A549 (cell line): ENCODE measurements around the gene TNS1. TPM values are rescaled to one million over a fixed set of nuclear protein-coding genes. Genes with fewer than 3 reads are reported as not detected.
A peak's percentile ranks its signal among the peaks of the same experiment; 100 is the strongest.

ENCODE experiments used
- ATAC-seq, 2 experiments: fragments of 200-7000 bp in 1 of 2; fragments of >200 bp in 1 of 2; cut with Nextera tagmentation in 1 of 2; cut with Tn5 transposase in 1 of 2; 3 replicates each; pipeline versions ENCODE4 v1.8.0 to v1.9.1; 2018 to 2020; ENCODE audit warnings: mild to moderate bottlenecking in 1 of 2, moderate library complexity in 1 of 2
- CTCF ChIA-PET: fragments of 300-600 bp; sonication (Branson Sonifier 250); formaldehyde crosslinking; extraction: SDS; loops from one replicate; lab custom pipeline; 2021; ENCODE audit warnings: antibody characterized with exemption, inconsistent platforms; lab: Yijun Ruan, JAX
- POLR2A ChIA-PET: fragments of 350-600 bp; formaldehyde crosslinking; extraction: SDS; loops from one replicate; lab custom pipeline; 2021; ENCODE audit warnings: antibody characterized with exemption, inconsistent platforms; lab: Yijun Ruan, JAX
- DNase-seq, 2 experiments: peaks; one replicate each; pipeline versions ENCODE4 v3.0.0 to v3.0.0-alpha.2; 2011 to 2016; ENCODE audit warnings: low read depth in 1 of 2, low spot score in 1 of 2
- FAIRE-seq: peaks from 2 replicates; lab custom pipeline; 2011; peaks lifted over from hg19 to GRCh38; lab: Jason Lieb, UNC
- H3K27ac ChIP-seq, 2 experiments: fragments of >200 bp; sonication (Bioruptor Twin); formaldehyde crosslinking; 3 replicates each; pipeline ENCODE4 v1.5.1; 2016 to 2017
- H3K4me1 ChIP-seq: fragments of >200 bp; sonication (Bioruptor Twin); formaldehyde crosslinking; 3 replicates; pipeline ENCODE4 v1.6.1; 2016
- H3K4me2 ChIP-seq: fragments of >200 bp; sonication (Bioruptor Twin); formaldehyde crosslinking; 3 replicates; pipeline ENCODE4 v1.6.1; 2016
- H3K4me3 ChIP-seq: fragments of >200 bp; sonication (Bioruptor Twin); formaldehyde crosslinking; 3 replicates; pipeline ENCODE4 v1.5.1; 2016
- H3K9me3 ChIP-seq: fragments of >200 bp; sonication (Bioruptor Twin); formaldehyde crosslinking; 3 replicates; pipeline ENCODE4 v1.6.1; 2016
- BCL3 ChIP-seq: fragments of >200 bp; sonication (Bioruptor Twin); formaldehyde crosslinking; IDR thresholded peaks from 3 replicates; pipeline ENCODE4 v1.6.1; 2016
- BHLHE40 ChIP-seq: IDR thresholded peaks from 2 replicates; pipeline ENCODE4 v1.6.1; 2012; ENCODE audit warnings: low read depth, low read length, inconsistent platforms
- CBX2 ChIP-seq: fragments of 200-600 bp; sonication (generic); IDR thresholded peaks from 2 replicates; pipeline ENCODE4 v1.6.1; 2016; ENCODE audit warnings: low read depth, mild to moderate bottlenecking, borderline replicate concordance
- CEBPB ChIP-seq, 2 experiments: fragments of >200 bp in 1 of 2; sonication (Bioruptor Twin) in 1 of 2; formaldehyde crosslinking in 1 of 2; IDR thresholded peaks; 2 replicates each; pipeline ENCODE4 v1.6.1; 2012 to 2016
- CHD4 ChIP-seq: fragments of 200-600 bp; sonication (generic); IDR thresholded peaks from 2 replicates; pipeline ENCODE4 v1.6.1; 2016; ENCODE audit warnings: antibody characterized with exemption, mild to moderate bottlenecking, borderline replicate concordance
- CTCF ChIP-seq: fragments of >200 bp; sonication (Bioruptor Twin); formaldehyde crosslinking; IDR thresholded peaks from 3 replicates; pipeline ENCODE4 v1.5.1; 2016
- EHMT2 ChIP-seq: fragments of 200-600 bp; sonication (generic); IDR thresholded peaks from 2 replicates; pipeline ENCODE4 v1.6.1; 2016; ENCODE audit warnings: antibody characterized with exemption, low read depth, mild to moderate bottlenecking, moderate library complexity
- EP300 ChIP-seq, 2 experiments: fragments of >200 bp; sonication (Bioruptor Twin); formaldehyde crosslinking; IDR thresholded peaks; 2 replicates in 1 of 2; 3 replicates in 1 of 2; pipeline ENCODE4 v1.6.1; 2016 to 2017
- ESRRA ChIP-seq: fragments of 150-350 bp; IDR thresholded peaks from 2 replicates; pipeline ENCODE4 v1.6.1; 2014; ENCODE audit warnings: mild to moderate bottlenecking, low read length, borderline replicate concordance
- FOSB ChIP-seq: fragments of 250-450 bp; sonication (Bioruptor Pico); IDR thresholded peaks from 2 replicates; pipeline ENCODE4 v1.5.0; 2020; ENCODE audit warnings: mild to moderate bottlenecking, moderate library complexity
- FOSL2 ChIP-seq, 2 experiments: fragments of 450-650 bp in 1 of 2; fragments of >200 bp in 1 of 2; sonication (Bioruptor Twin) in 1 of 2; formaldehyde crosslinking; IDR thresholded peaks; 2 replicates each; pipeline versions ENCODE4 v1.5.0 to v1.6.1; 2016 to 2020; ENCODE audit warnings: mild to moderate bottlenecking in 1 of 2, moderate library complexity in 1 of 2
- HDAC2 ChIP-seq: fragments of 200-600 bp; sonication (generic); IDR thresholded peaks from 2 replicates; pipeline ENCODE4 v1.6.1; 2016
- HOXA7 ChIP-seq: fragments of 250-450 bp; sonication (Bioruptor Pico); IDR thresholded peaks from 2 replicates; pipeline ENCODE4 v1.5.0; 2020; ENCODE audit warnings: mild to moderate bottlenecking, moderate library complexity
- HOXB5 ChIP-seq: fragments of 250-450 bp; sonication (Bioruptor Pico); IDR thresholded peaks from 2 replicates; pipeline ENCODE4 v1.5.0; 2020; ENCODE audit warnings: mild to moderate bottlenecking, moderate library complexity
- JUN ChIP-seq, 2 experiments: fragments of >200 bp; sonication (Bioruptor Twin); formaldehyde crosslinking; IDR thresholded peaks; 2 replicates in 1 of 2; 3 replicates in 1 of 2; pipeline ENCODE4 v1.6.1; 2016 to 2017
- JUNB ChIP-seq: fragments of >200 bp; sonication (Bioruptor Twin); formaldehyde crosslinking; IDR thresholded peaks from 2 replicates; pipeline ENCODE4 v1.6.1; 2016
- NPAS2 ChIP-seq: fragments of 250-450 bp; sonication (Bioruptor Pico); IDR thresholded peaks from 2 replicates; pipeline ENCODE4 v1.8.0; 2022; ENCODE audit warnings: mild to moderate bottlenecking, moderate library complexity, borderline replicate concordance
- RAD21 ChIP-seq, 2 experiments: fragments of >200 bp in 1 of 2; sonication (Bioruptor Twin) in 1 of 2; formaldehyde crosslinking in 1 of 2; IDR thresholded peaks in 1 of 2; conservative IDR thresholded peaks in 1 of 2; 2 replicates in 1 of 2; 3 replicates in 1 of 2; pipeline ENCODE4 v1.6.1; 2012 to 2018; ENCODE audit warnings: inconsistent platforms in 1 of 2
- RARB ChIP-seq: fragments of 250-450 bp; sonication (Bioruptor Pico); IDR thresholded peaks from 2 replicates; pipeline ENCODE4 v1.8.0; 2021; ENCODE audit warnings: mild to moderate bottlenecking, moderate library complexity
- REST ChIP-seq: fragments of 200-600 bp; sonication (generic); IDR thresholded peaks from 2 replicates; pipeline ENCODE4 v1.6.1; 2016; ENCODE audit warnings: antibody characterized with exemption, mild to moderate bottlenecking, moderate library complexity
- RNF2 ChIP-seq: fragments of 200-600 bp; sonication (generic); IDR thresholded peaks from 2 replicates; pipeline ENCODE4 v1.6.1; 2016; ENCODE audit warnings: low read depth, mild to moderate bottlenecking, antibody characterized with exemption, moderate library complexity, borderline replicate concordance
- SMC3 ChIP-seq: fragments of >200 bp; sonication (Bioruptor Twin); formaldehyde crosslinking; IDR thresholded peaks from 3 replicates; pipeline ENCODE4 v1.6.1; 2018; ENCODE audit warnings: inconsistent platforms
- TFCP2L1 ChIP-seq: fragments of 250-450 bp; sonication (Bioruptor Pico); IDR thresholded peaks from 2 replicates; pipeline ENCODE4 v1.5.0; 2021; ENCODE audit warnings: mild to moderate bottlenecking
- ZFP36 ChIP-seq: fragments of 450-650 bp; IDR thresholded peaks from 2 replicates; pipeline ENCODE4 v1.6.1; 2014; ENCODE audit warnings: borderline replicate concordance; ENCODE audit not compliant: partially characterized antibody
- ZNF302 ChIP-seq: fragments of 250-450 bp; sonication (Bioruptor Pico); IDR thresholded peaks from 2 replicates; pipeline ENCODE4 v1.9.0; 2021; ENCODE audit warnings: inconsistent platforms, mild to moderate bottlenecking, moderate library complexity
- WGBS: methylation state at CpG from one replicate; pipeline ENCODE4 v1.1.6; 2017; ENCODE audit errors: missing lambda C conversion rate; 5-methylcytosine and 5-hydroxymethylcytosine counted together
- polyA plus RNA-seq, 4 experiments: library from polyadenylated mRNA; depleted of rRNA in 3 of 4; stranded (reverse); fragments of >200 nt; fragmentation: RNase III in 1 of 4; extraction: RNeasy Plus Mini Kit Qiagen cat#74134 plus additional on column Dnase treatment in 1 of 4; gene quantifications; 2 replicates in 3 of 4; 3 replicates in 1 of 4; pipeline ENCODE4 v1.2.3, GENCODE V29; 2011 to 2017
- TF ChIP-seq, protein P1 (sequence below): fragments of >200 bp; sonication (Bioruptor Twin); formaldehyde crosslinking; IDR thresholded peaks from 2 replicates; pipeline ENCODE4 v1.6.1; 2016

TNS1 gene
- polyA plus RNA-seq, 2 of the 4 experiments (the other 2 are of a cell fraction): 4.9 to 10.6 TPM

DNA sequence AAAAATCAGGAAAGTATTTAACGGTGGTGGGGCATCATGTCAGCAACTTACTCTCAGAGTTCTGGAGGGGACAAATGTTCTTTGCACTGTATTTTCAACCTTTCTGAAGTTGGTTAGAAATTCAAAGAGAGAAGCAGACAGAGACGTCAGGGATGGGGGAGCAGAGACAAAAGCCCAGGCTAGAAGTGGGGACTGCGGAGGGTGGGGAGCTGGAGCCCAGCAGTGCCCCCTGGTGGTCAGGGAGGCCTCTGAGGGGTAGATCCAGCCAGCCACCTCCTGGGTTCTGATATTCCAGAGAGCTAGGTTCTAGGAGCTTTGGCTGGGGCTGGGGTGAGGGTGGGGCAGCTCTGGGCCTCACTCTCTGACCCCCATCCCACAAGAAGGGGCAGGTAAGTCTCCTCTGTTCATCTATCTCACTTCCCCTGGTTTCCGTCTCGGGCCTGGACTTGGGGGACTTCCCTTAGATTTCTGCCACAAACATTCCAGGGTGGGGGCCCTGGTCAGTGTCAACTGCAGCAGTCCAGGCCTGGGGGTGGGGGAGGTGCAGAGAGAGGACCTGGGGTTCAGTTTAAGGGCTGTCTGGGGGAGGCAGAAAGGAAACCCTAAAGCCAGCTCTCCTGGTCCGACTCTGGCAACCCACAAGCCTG is 8.9 kb downstream of the TNS1 start:
- H3K27ac ChIP-seq: peak overlapping the region; percentile 80 to 86
- H3K4me2 ChIP-seq: peak overlapping the region; percentile 56
- H3K4me3 ChIP-seq: peak overlapping the region; percentile 16; the same call in 1 of the 3 replicates
- no peak for TF ChIP-seq ZFP36
- TF ChIP-seq CTCF: peak; percentile 69
- TF ChIP-seq SMC3: peak; percentile 52
- peak; percentile 32 to 42; a peak in 3 of 5 replicates for TF ChIP-seq RAD21 (conservative IDR thresholded peaks at IDR 0.05 in 1 of 2, IDR thresholded peaks at IDR 0.05 in 1 of 2)
- no peak for TF ChIP-seq CBX2
- no peaks in the 10 kb centered on the region for H3K9me3 ChIP-seq
- no peak for FAIRE-seq
- peak; percentile 57 to 87 for ATAC-seq
- POLR2A ChIA-PET: interaction anchor here (0.6 kb wide), 1 partner anchor 34 kb away, joined by 3 read pairs; no protein-coding TSS in a partner anchor
- peak; percentile 33 to 70 for DNase-seq
- CTCF ChIA-PET: interaction anchor here (0.7 to 14.1 kb wide), 36 partner anchors 9 to 205 kb away, joined by 3 to 282 read pairs (median 4); partner anchors contain the start of genes RUFY4 and TNS1
- 67% methylated on average over 6 of the region's 6 CpGs for WGBS
- peaks cover 54% of the 10 kb centered on the region for H3K4me1 ChIP-seq

DNA sequence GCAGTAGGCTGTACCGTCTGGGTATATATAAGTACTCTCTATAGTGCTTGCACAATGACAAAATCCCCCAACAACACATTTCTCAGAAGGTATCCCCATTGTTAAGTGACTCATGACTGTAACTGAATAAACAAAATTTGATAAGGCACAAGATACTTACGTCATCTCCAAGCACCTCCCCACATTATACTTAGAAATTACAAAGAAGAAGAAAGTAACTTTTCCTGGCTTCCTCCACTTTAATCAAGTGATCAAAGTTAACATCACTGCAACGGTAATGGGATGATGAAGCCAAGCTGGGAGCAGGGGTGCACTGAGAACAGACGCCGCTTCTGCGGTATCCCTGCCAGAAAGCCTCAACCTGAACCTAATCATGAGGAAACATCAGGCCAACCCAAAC is 9.7 kb downstream of the TNS1 start:
- Histone ChIP-seq H3K27ac (peak overlapping the region; percentile 80 to 86), H3K9me3 (no peaks in the 10 kb centered on the region), H3K4me1 (peaks cover 62% of the 10 kb centered on the region), H3K4me2 (peak overlapping the region; percentile 56), H3K4me3 (peak overlapping the region; percentile 16; the same call in 1 of the 3 replicates)
- no peak for TF ChIP-seq REST
- no peak for TF ChIP-seq ZNF302
- no peak for TF ChIP-seq HOXB5
- TF ChIP-seq JUN (IDR thresholded peaks at IDR 0.05): no peak
- TF ChIP-seq RARB: no peak
- no peak for TF ChIP-seq BHLHE40
- TF ChIP-seq FOSB (CRISPR knock-in tag): no peak
- TF ChIP-seq CEBPB (IDR thresholded peaks at IDR 0.05): peak; percentile 22 to 37; a peak in 1 of 4 replicates
- no peak for TF ChIP-seq HOXA7 (CRISPR knock-in tag)
- TF ChIP-seq EP300 (IDR thresholded peaks at IDR 0.05): no peak
- TF ChIP-seq NPAS2 (CRISPR knock-in tag): no peak
- peak; percentile 44; the same call in 1 of the 2 replicates for TF ChIP-seq JUNB
- no peak for TF ChIP-seq BCL3
- 0 out of 2 replicates have a peak, but pooled peaks have one; percentile 17 for TF ChIP-seq FOSL2 (IDR thresholded peaks at IDR 0.05)
- TF ChIP-seq FOSL2 (CRISPR knock-in tag; IDR thresholded peaks at IDR 0.05): peak; percentile 62; the same call in 1 of the 2 replicates
- no peak for TF ChIP-seq ESRRA
- no peak for TF ChIP-seq ZFP36
- TF ChIP-seq HDAC2: no peak
- TF ChIP-seq CHD4: no peak
- no peak for TF ChIP-seq TFCP2L1
- TF ChIP-seq RNF2: no peak
- TF ChIP-seq, protein P1, sequence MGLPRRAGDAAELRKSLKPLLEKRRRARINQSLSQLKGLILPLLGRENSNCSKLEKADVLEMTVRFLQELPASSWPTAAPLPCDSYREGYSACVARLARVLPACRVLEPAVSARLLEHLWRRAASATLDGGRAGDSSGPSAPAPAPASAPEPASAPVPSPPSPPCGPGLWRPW: no peak
- TF ChIP-seq EHMT2: no peak
- no peak for TF ChIP-seq SMC3
- ChIA-PET CTCF (interaction anchor here (0.7 to 14.1 kb wide), 28 partner anchors 10 to 1966 kb away, joined by 3 to 282 read pairs (median 5); partner anchors contain the start of genes RUFY4 and TNS1), POLR2A (no interaction called here)
- DNase-seq: peak in 1 of 2 experiments; percentile 56
- FAIRE-seq: no peak
- WGBS: 50% methylated on average over 6 of the region's 6 CpGs
- ATAC-seq: peak in 1 of 2 experiments; percentile 22; a peak in 3 of 6 replicates
